GM21390 (cell line): ENCODE measurements around the gene SLITRK3.
"Not testable (repeated sequence)": the region's sequence is repeated elsewhere in the genome, so short reads cannot be mapped to it uniquely, and the experiment has no call there.

Experiments
- ATAC-seq: cut with Tn5 transposase; IDR thresholded peaks from one replicate; pipeline ENCODE4 v1.9.1; 2021; ENCODE audit not compliant: unreplicated experiment

SLITRK3 gene

DNA sequence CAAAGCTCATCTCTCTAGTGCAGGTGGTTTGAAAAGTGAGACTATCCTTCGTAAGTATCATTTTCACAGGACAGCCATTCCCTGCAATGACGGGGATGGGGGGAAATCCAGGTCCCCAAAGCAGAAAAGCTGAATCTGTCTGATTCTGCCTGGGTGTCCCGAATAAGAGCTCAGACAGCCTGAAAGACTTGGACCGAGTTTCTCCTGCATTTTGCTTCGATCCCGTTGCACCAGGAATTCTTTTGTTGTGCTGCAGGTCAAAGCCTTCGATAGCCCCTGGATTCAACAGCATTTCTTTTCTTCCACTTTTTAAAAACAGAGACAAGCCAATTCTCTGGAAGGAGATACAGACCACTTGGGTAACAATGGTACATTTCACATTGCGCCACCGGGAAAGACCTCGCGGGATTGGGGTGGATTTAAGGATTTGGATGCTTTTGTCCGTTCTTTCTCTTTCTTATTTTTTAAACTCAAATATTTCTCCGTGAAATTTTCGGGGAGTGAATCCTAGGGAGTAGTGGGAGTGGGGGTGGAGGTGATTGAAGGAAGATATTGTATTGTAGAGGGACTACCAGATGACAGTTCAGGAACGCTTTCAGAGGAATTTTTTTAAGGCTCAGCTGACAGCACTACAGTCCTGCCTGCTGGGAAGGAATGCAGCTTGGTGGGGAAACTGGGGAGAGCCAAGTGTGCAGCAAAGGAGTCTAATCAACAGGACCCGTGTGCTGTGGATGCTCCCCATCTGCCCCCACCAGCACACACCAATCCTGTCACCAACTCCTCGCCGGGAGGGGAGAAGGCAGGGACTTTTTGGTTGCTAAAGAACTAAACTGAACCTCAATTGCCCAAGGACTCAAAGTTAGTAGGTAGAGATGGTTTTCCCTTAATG, 2.6 kb downstream of the SLITRK3 start:
- ATAC-seq = no peak

DNA sequence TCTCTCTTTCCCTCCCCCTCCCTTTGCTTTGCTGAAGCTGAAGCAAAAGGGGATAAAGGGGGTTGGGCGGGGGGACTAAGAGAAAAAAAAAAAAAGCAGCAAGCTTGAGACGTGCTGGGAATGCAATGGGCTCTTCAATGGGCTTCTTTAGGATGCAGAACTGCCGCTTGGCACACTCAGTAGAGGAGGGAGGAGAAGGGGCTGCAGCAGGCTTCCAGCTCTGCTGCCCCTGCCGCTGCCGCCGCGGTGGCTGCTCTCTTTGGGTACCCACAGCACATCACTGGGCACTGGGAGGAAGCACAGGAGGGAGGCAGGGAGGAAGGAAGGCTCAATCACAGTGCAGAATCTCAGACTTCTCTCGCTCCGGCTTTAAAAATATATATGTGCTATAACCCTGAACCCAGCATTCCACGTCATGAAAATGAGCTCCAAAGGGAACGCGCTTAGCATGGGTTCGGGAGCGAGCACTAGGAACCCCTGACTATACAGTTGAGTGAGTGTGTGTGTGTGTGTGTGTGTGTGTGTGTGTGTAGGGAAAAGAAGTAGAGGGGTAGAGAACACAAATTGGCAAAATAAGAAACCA, 3.5 kb downstream of the SLITRK3 start:
- no peak for ATAC-seq

DNA sequence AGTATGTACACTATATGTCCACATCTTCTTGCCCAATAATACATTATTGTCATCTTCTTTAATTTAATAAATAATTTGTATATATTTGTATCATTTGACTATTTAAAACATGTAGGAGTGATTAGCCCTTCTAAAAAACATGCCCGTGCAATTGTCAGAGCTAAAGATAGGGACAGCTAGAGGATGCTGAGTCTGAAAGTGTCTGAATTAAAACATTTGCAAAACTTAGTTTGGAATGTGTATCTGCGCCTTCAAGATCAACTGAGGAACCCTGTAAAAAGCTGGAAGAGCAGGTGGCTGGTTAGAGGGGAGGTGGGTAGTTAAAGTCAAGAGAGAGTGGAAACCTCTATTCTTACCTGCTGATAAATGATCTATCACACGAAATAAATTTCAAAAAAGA, 4.7 kb downstream of the SLITRK3 start:
- ATAC-seq = no peak

DNA sequence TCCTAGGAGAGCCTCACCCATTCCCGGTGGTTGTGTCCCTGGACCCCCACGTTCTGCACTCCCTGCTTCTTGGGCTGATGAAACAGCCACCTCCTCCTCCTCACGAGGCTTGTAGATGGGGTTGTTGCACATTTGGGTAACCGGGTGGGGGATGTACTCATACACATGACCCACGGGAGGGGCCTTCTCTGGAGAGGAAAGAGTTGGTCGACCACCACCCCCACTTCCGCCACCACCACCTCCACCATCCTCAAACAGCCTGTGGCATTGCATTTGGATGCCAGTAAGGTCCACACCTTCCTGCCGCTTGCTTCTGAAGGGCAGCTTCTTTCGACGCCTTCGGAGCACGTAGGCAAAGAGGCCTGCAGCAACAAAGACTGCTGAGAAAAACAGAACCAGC, 7.7 kb downstream of the SLITRK3 start:
- ATAC-seq = no peak

DNA sequence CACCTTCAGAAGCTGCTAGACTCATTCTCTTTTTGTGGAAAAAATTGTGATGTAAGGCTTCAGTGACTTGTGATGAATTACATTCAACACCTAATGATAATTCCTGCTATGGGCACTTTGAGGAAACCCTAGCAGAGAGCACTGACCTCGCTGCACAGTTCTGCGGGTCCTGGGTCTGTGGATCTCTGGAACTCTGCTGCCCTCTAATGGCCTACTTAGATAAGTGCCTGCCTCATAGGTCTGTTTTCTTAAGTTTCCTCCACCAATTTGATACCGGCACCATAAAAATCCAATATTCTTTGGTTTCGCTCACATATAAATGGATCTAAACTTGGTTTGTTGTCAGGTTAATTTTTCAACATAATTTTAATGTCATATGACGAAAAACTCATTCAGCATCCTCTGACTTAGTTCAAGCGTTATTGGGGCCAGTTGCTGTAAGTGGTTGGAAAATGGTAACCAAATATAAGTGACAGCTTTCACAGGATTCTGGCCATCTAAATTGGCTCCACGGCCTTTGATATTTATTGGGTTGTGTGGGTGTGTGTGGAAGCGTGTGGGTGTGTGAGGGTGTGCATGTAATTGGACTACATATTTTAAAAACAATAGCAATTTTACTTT, 10.4 kb downstream of the SLITRK3 start:
- ATAC-seq = peak; percentile 97

DNA sequence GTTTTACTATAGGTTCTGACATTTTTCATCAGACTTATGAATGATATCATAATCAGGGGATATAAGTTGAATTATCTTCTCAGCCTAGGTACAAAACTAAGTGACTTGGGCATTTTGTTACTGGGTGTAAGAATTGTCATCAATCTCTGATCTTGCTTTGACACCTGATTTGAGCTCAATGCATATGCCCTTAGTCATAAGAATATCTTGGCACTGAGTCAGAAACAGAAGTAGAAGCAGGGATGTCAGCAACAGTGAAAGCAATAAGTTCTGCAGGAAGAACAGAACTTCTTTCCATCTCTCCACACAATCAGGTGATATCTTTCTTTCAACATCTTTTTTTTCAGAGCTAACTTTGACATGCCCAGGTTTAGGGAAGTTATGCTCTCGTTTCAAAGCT, 14.6 kb downstream of the SLITRK3 start:
- no peak for ATAC-seq

DNA sequence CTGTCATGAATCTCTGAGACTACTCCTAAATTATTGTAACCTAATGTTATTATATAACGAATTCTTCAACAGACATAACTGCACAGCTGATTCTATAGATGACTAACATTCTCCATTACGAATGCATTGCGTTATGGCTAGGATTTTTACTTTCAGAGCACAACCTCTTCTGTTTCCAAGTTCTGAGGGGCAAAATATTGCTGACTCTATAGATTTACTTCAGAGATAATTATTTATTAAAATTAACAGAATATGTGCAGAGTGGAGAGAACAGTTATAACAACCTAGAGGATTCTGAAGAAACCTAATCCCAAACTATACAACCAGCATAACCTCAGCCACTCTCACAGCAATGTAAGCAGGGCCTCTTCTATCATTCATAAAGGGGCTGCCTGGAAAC, 25.9 kb downstream of the SLITRK3 start:
- ATAC-seq = no peak

DNA sequence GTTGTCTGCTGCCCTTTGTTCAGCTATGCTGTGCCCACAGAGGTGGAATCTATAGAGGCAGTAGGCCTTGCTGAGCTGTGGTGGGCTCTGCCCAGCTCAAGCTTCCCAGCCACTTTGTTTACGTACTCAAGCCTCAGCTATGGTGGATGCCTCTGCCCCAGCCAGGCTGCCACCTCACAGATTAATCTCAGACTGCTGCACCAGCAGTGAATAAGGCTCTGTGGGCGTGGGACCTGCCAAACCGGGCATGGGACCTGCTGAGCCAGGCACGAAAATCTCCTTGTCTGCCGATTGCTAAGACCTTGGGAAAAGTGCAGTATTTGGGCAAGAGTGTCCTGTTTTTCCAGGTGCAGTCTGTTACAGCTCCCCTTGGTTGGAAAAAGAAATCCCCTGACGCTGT, 26.8 kb downstream of the SLITRK3 start:
- no peak for ATAC-seq

DNA sequence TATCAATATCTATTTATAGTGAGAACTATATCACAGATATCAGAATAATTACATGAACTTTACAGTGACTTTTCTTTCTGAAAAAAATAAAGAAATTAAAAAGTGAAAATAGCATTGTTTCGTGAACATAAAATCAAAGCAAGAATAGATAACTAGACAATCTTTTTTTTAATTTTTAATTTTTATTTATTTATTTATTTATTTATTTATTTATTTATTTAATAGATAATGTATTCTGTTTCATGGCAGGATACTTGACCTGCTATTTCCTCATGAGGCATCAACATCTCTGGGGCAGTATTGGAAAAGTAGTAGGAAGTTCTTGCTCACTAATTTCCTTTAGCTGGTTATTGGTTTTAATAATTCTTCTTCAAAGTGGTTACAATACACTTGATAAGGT, 33.3 kb downstream of the SLITRK3 start:
- no peak for ATAC-seq

DNA sequence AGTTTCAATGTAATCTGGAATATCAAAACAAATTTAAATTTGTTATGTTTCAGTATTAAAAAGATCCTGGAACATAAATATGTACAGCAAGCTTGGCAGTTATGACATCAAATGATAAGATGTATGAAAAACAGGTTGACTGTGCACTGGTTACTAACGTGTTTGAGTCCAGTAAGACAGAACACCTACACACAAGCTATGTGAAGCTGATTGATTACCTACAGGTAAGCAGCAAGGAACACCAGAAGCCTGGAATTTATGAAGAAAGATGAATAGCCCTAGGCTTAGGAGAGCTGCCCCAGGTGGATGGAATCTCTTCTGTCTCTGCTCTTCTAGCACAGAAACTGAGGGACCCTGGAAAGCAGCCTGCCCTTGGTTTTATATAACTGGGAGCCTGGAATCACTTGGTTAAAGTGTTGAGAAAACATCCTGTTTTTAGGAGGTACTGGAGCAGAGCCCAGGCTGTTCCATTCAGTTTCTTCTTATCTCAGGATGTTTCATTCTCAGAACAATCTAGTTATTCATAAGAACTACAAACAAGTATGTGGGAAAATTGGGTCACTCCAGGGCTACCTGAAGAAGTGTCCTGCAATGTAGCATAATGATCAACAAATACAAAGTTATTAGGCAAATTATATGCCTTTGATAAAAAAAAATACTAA, 36.3 kb downstream of the SLITRK3 start:
- ATAC-seq = no peak

DNA sequence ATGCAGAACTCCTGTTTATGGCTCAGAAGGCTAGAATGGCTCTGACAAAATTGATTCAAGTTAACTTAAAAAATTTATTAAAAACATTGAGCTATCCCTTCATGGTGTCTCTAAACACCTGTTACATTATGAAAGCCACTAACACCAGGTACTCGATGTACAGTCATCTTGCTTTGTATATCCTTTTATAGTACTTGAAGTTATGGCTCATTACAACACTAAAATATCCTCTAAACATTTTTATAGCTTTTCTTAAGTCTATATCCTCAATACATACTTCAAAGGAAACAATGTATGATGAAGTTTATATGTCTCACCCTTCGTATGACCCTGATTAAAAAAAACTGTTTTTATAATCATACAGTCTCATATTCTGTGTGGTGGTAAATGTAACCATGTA, 38.2 kb downstream of the SLITRK3 start:
- ATAC-seq = no peak

DNA sequence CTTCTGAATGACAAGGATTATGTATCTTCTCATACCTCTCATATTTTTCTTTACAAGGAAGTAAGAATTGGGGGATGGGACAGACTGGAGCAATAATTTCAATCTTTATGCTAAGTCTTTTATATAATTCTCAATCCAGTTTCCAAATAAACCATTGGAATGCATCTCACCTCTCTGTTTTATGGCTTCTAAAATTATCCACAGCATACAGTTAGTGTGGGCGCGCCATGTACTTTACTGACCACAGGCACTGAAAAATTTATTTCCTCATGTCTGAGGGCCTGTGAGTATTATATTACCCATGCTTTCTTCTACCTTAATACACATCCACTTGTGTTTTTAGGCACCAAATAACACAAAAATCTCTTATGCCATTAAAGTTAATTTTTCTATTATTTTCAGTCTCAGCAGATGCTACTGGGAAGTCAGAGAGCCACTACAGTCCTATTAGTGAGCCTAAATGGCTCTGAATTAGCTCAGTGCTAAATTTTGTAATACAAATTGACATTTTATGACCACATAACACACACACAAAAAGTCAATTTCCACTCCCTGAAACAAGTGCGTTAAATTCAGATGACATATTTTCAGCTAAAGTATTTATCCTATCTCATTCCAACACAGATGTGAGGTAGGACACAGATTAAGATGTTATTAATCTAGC, 39.3 kb downstream of the SLITRK3 start:
- ATAC-seq = no peak

DNA sequence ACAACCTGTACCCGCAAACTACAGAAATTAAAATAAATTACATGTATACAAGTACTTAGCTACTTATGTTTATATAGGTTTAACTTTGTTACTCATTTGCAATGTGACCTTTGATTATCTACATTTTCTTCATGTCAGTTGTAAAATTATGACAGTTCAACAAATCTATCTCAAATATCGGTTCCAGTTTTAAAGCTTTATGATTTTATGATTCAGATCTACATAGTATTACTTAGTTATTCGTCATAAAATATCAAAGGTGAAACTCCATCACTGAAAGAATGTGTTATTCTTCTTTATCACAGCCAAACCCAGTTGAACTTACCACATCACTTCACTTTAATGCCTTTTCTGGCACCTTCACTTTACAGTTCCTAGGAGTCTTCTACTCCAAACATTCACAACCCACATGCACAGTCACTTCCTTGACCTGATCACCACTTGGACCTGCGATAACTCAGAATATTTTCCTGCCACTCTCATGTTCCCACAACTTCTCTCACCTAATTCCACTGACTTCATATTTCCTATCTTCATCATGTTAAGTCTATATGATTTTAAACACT, 47.2 kb downstream of the SLITRK3 start:
- ATAC-seq = no peak

DNA sequence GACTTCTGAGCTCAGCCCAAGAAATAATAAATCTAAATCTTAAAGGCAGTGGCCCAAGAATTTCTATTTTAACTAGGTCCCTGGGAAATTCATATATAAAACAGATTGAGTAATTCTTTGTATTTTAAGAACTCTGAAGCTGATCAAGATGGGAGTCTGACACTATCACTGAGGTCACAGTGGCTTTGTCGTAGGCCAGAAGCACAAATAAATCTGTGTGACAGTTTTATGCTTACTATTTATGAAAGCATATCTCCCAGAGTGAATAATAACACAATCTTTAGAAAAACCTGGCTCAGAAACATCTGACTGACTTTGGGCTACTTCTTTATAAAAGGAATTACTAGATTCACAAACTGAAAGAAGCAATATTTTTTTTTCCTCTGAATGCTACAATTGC, 51.9 kb downstream of the SLITRK3 start:
- no peak for ATAC-seq

DNA sequence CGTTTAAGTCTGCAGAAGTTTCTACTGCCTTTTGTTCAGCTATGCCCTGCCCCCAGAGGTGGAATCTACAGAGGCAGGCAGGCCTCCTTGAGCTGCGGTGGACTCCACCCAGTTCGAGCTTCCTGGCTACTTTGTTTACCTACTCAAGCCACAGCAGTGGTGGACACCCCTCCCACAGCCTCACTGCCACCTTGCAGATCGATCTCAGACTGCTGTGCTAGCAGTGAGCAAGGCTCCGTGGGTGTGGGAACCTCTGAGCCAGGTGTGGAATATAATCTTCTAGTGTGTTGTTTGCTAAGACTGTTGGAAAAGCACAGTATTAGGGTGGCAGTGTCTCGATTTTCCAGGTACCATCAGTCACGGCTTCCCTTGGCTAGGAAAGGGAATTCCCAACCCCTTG, 56.3 kb downstream of the SLITRK3 start:
- ATAC-seq = not testable (repeated sequence)
